ENCODE data around the gene AUTS2. TPM values are rescaled to one million over a fixed set of nuclear protein-coding genes. Genes with fewer than 3 reads are reported as not detected.

AUTS2 gene
- total RNA-seq, 1 experiment from 2014 or later, result 2.5 TPM

DNA sequence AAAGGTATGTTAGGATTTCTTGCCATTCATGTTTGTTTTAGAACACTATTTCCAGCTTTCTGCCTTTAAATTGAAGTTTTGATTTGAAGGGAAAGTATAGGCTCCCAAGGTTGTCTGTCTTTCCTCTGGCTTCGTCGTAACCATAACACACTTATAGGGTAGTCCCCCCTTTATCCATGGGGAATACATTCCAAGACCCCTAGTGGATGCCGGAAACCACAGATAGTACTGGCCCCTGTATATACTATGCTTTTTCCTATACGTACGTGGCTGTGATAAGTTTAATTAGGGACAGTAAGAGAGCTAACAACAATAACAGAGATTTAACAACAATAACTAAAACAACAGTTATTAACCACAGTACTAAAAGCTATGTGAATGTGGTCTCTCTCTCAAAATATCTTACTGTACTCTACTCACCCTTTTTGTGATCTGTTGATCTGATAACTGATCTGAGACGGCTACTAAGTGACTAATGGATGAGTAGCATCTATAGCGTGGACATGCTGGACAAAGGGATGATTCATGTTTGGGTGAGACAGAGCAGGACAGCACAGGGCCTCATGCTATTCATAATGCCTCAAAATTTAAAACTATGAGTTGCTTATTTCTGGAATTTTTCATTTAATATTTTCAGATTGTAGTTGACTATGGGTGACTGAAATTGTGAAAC is 273.1 kb downstream of the AUTS2 start:
- POLR2A ChIA-PET, result no interaction called here
- H3K4me3 ChIP-seq (ENCODE audit: low read depth in 2 of 2, low read length in 2 of 2), result no peak overlapping the region

DNA sequence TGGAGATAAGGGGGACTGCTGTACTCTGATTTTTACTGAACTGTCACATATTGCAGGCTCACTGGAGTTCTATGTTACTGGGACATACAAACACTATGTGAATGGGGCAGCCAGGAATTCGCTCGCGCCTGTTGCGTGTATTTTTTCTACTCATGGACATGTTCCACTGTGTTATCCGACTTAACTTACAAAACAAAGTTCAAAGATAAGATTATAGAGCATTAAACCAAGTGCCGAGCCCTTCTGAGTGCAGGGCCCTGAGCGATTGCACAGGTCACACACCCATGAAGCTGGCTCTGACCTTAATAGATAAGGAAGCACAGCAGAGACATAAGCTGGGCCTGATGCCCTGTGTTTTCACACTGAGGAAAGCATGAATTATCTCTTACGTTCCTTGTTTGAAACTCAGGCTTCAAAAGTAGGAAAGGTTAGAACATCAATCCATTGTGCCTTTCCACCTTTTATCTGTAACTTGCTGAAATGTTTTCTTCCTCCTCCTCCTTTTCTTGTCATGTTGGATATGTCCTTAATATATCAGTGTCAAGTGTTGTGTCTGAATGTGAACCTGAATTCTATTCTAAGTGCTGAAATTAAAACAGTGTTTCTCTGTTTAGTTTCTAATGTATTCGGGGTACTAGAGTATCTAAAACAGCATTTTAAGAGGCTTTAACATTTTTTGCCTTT is 273.8 kb downstream of the AUTS2 start:
- CTCF ChIA-PET, result no interaction called here
- Histone ChIP-seq H3K4me1 (ENCODE audit: control insufficient read depth, insufficient read depth, low read length) (no peaks in the 10 kb centered on the region), H3K4me3 (ENCODE audit: low read depth in 2 of 2, low read length in 2 of 2) (no peak overlapping the region), H3K27ac (ENCODE audit: low read length) (no peak overlapping the region), H3K36me3 (ENCODE audit: control insufficient read depth, insufficient read depth, low read length) (no peaks in the 10 kb centered on the region), H3K9me3 (ENCODE audit: control insufficient read depth, insufficient read depth, low read depth, low read length) (no peaks in the 10 kb centered on the region), H3K27me3 (ENCODE audit: control insufficient read depth, insufficient read depth, low read length) (no peaks in the 10 kb centered on the region)
- in situ Hi-C loops (cut with HindIII; ENCODE audit: low pct_unique_long_range_greater_than_20kb, low sequenced_read_pairs), result no loop called here
- DNase-seq (ENCODE audit: low read depth, low spot score), result no peak
- TF ChIP-seq TCF7L2 (IDR thresholded peaks at IDR 0.05; ENCODE audit: low read depth, low read length) (no peak), POLR2AphosphoS5 (IDR thresholded peaks at IDR 0.05; ENCODE audit: low read depth, low read length) (no peak), SIN3A (IDR thresholded peaks at IDR 0.05; ENCODE audit: borderline replicate concordance, insufficient read depth, low read depth, low read length) (no peak)
- TF ChIP-seq, protein P1, sequence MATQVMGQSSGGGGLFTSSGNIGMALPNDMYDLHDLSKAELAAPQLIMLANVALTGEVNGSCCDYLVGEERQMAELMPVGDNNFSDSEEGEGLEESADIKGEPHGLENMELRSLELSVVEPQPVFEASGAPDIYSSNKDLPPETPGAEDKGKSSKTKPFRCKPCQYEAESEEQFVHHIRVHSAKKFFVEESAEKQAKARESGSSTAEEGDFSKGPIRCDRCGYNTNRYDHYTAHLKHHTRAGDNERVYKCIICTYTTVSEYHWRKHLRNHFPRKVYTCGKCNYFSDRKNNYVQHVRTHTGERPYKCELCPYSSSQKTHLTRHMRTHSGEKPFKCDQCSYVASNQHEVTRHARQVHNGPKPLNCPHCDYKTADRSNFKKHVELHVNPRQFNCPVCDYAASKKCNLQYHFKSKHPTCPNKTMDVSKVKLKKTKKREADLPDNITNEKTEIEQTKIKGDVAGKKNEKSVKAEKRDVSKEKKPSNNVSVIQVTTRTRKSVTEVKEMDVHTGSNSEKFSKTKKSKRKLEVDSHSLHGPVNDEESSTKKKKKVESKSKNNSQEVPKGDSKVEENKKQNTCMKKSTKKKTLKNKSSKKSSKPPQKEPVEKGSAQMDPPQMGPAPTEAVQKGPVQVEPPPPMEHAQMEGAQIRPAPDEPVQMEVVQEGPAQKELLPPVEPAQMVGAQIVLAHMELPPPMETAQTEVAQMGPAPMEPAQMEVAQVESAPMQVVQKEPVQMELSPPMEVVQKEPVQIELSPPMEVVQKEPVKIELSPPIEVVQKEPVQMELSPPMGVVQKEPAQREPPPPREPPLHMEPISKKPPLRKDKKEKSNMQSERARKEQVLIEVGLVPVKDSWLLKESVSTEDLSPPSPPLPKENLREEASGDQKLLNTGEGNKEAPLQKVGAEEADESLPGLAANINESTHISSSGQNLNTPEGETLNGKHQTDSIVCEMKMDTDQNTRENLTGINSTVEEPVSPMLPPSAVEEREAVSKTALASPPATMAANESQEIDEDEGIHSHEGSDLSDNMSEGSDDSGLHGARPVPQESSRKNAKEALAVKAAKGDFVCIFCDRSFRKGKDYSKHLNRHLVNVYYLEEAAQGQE (IDR thresholded peaks at IDR 0.05; ENCODE audit: insufficient read depth in 1 of 2, low read depth in 2 of 2, low read length in 1 of 2), result no peak
- TF ChIP-seq, protein P2, sequence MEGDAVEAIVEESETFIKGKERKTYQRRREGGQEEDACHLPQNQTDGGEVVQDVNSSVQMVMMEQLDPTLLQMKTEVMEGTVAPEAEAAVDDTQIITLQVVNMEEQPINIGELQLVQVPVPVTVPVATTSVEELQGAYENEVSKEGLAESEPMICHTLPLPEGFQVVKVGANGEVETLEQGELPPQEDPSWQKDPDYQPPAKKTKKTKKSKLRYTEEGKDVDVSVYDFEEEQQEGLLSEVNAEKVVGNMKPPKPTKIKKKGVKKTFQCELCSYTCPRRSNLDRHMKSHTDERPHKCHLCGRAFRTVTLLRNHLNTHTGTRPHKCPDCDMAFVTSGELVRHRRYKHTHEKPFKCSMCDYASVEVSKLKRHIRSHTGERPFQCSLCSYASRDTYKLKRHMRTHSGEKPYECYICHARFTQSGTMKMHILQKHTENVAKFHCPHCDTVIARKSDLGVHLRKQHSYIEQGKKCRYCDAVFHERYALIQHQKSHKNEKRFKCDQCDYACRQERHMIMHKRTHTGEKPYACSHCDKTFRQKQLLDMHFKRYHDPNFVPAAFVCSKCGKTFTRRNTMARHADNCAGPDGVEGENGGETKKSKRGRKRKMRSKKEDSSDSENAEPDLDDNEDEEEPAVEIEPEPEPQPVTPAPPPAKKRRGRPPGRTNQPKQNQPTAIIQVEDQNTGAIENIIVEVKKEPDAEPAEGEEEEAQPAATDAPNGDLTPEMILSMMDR (IDR thresholded peaks at IDR 0.05), result no peak
- BruUV-seq (replicated peaks), result no TSS peak
- POLR2A ChIA-PET, result no interaction called here
- intact Hi-C loops (cut with micrococcal nuclease; ENCODE audit: unreplicated experiment), result no loop called here
- no peak for ATAC-seq

More for the DNA sequence above, 273.1 kb downstream of the AUTS2 start:
- in situ Hi-C loops (cut with HindIII; ENCODE audit: low pct_unique_long_range_greater_than_20kb, low sequenced_read_pairs), result no loop called here
- H3K4me1 ChIP-seq (ENCODE audit: control insufficient read depth, insufficient read depth, low read length), result no peaks in the 10 kb centered on the region
- H3K27me3 ChIP-seq (ENCODE audit: control insufficient read depth, insufficient read depth, low read length), result no peaks in the 10 kb centered on the region
- H3K36me3 ChIP-seq (ENCODE audit: control insufficient read depth, insufficient read depth, low read length), result no peaks in the 10 kb centered on the region
- intact Hi-C loops (cut with micrococcal nuclease; ENCODE audit: unreplicated experiment), result no loop called here
- ATAC-seq (no peak), DNase-seq (ENCODE audit: low read depth, low spot score) (peak; percentile 24)
- no peak overlapping the region for H3K27ac ChIP-seq (ENCODE audit: low read length)
- CTCF ChIA-PET, result no interaction called here
- no peaks in the 10 kb centered on the region for H3K9me3 ChIP-seq (ENCODE audit: control insufficient read depth, insufficient read depth, low read depth, low read length)
- TF ChIP-seq, protein P1 (IDR thresholded peaks at IDR 0.05; ENCODE audit: insufficient read depth in 1 of 2, low read depth in 2 of 2, low read length in 1 of 2), result no peak
- TF ChIP-seq POLR2AphosphoS5 (IDR thresholded peaks at IDR 0.05; ENCODE audit: low read depth, low read length), result no peak
- TF ChIP-seq SIN3A (IDR thresholded peaks at IDR 0.05; ENCODE audit: borderline replicate concordance, insufficient read depth, low read depth, low read length), result no peak
- TF ChIP-seq, protein P2 (IDR thresholded peaks at IDR 0.05), result no peak
- no peak for TF ChIP-seq TCF7L2 (IDR thresholded peaks at IDR 0.05; ENCODE audit: low read depth, low read length)
- BruUV-seq (replicated peaks), result no TSS peak

Measured in Panc1 (cell line).